ENCODE data around the gene WDFY3. TPM values are rescaled to one million over a fixed set of nuclear protein-coding genes. Genes with fewer than 3 reads are reported as not detected.

Gene WDFY3
- total RNA-seq, 1 donor from 2014 or later: 0.56 TPM

- intact Hi-C loops (cut with micrococcal nuclease): no loop called here
These were observed 14.5 kb downstream of the WDFY3 start for GRCh38 chr4:84952004-84952403.

GRCh38 chr4:84948056-84948455, 18.4 kb downstream of the WDFY3 start:
- intact Hi-C loops (cut with micrococcal nuclease): no loop called here

GRCh38 chr4:84944947-84945346, 21.5 kb downstream of the WDFY3 start:
- intact Hi-C loops (cut with micrococcal nuclease): no loop called here

GRCh38 chr4:84940960-84941359, 25.5 kb downstream of the WDFY3 start:
- intact Hi-C loops (cut with micrococcal nuclease): no loop called here

- intact Hi-C loops (cut with micrococcal nuclease): no loop called here
These were observed 27.4 kb downstream of the WDFY3 start for GRCh38 chr4:84939113-84939512.

GRCh38 chr4:84938316-84938715, 28.2 kb downstream of the WDFY3 start:
- intact Hi-C loops (cut with micrococcal nuclease): no loop called here

GRCh38 chr4:84937381-84937977, 29.0 kb downstream of the WDFY3 start:
- intact Hi-C loops (cut with micrococcal nuclease): no loop called here

GRCh38 chr4:84936123-84936522, 30.4 kb downstream of the WDFY3 start:
- intact Hi-C loops (cut with micrococcal nuclease): no loop called here

- intact Hi-C loops (cut with micrococcal nuclease): no loop called here
These were observed 34.0 kb downstream of the WDFY3 start for GRCh38 chr4:84932462-84932861.

- intact Hi-C loops (cut with micrococcal nuclease): no loop called here
These were observed 34.5 kb downstream of the WDFY3 start for GRCh38 chr4:84931961-84932360.

GRCh38 chr4:84931274-84931673, 35.2 kb downstream of the WDFY3 start:
- intact Hi-C loops (cut with micrococcal nuclease): no loop called here

- intact Hi-C loops (cut with micrococcal nuclease): no loop called here
These were observed 38.4 kb downstream of the WDFY3 start for GRCh38 chr4:84928089-84928488.

- intact Hi-C loops (cut with micrococcal nuclease): no loop called here
These were observed 39.1 kb downstream of the WDFY3 start for GRCh38 chr4:84927428-84927827.

GRCh38 chr4:84925558-84925957, 40.9 kb downstream of the WDFY3 start:
- intact Hi-C loops (cut with micrococcal nuclease): no loop called here

- intact Hi-C loops (cut with micrococcal nuclease): no loop called here
These were observed 42.1 kb downstream of the WDFY3 start for GRCh38 chr4:84924434-84924833.

GRCh38 chr4:84920617-84921016, 45.9 kb downstream of the WDFY3 start:
- intact Hi-C loops (cut with micrococcal nuclease): no loop called here

- intact Hi-C loops (cut with micrococcal nuclease): no loop called here
These were observed 48.5 kb downstream of the WDFY3 start for GRCh38 chr4:84917869-84918600.

GRCh38 chr4:84917086-84917821, 49.2 kb downstream of the WDFY3 start:
- intact Hi-C loops (cut with micrococcal nuclease): no loop called here

GRCh38 chr4:84916227-84916626, 50.3 kb downstream of the WDFY3 start:
- intact Hi-C loops (cut with micrococcal nuclease): no loop called here

- intact Hi-C loops (cut with micrococcal nuclease): no loop called here
These were observed 51.1 kb downstream of the WDFY3 start for GRCh38 chr4:84915396-84915780.

- intact Hi-C loops (cut with micrococcal nuclease): no loop called here
These were observed 51.6 kb downstream of the WDFY3 start for GRCh38 chr4:84914686-84915395.

- intact Hi-C loops (cut with micrococcal nuclease): no loop called here
These were observed 53.3 kb downstream of the WDFY3 start for GRCh38 chr4:84913176-84913575.

Data from T-helper 1 cell treated with Interleukin-12 subunit alpha and Interleukin-12 subunit beta and Interleukin-4 antibody, amounts not matched to agents 30 ng/mL and 1 ng/mL, for 36 hours (primary cell).